Mucosa of gallbladder (tissue), 1 donor: ENCODE results near the gene SLCO4A1. TPM values are rescaled to one million over a fixed set of nuclear protein-coding genes. Genes with fewer than 3 reads are reported as not detected.

Source experiments
- DNase-seq: peaks from one replicate; pipeline ENCODE4 v3.0.0-alpha.2; 2020; ENCODE audit warnings: low spot score
- total RNA-seq: library from RNA; stranded (reverse); gene quantifications from one replicate; pipeline ENCODE4 v1.2.1, GENCODE V29; 2021
- donor health status: DM: no; HTN: no; CAD: no.

Gene SLCO4A1
- total RNA-seq, 1 donor from 2014 or later: 5.9 TPM

- DNase-seq: peak; percentile 96
These were observed 10.0 kb downstream of the SLCO4A1 start for GRCh38 chr20:62652041-62652893.

GRCh38 chr20:62652894-62653305, 10.6 kb downstream of the SLCO4A1 start:
- DNase-seq: no peak

- no peak for DNase-seq
These were observed 11.1 kb downstream of the SLCO4A1 start for GRCh38 chr20:62653373-62653772.

GRCh38 chr20:62653951-62654685, 11.8 kb downstream of the SLCO4A1 start:
- no peak for DNase-seq

- no peak for DNase-seq
These were observed 13.2 kb downstream of the SLCO4A1 start for GRCh38 chr20:62655282-62656196.

- no peak for DNase-seq
These were observed 14.1 kb downstream of the SLCO4A1 start for GRCh38 chr20:62656197-62656918.

- no peak for DNase-seq
These were observed 14.8 kb downstream of the SLCO4A1 start for GRCh38 chr20:62656919-62657588.

GRCh38 chr20:62657589-62657942, 15.3 kb downstream of the SLCO4A1 start:
- DNase-seq: no peak

- DNase-seq: no peak
These were observed 15.7 kb downstream of the SLCO4A1 start for GRCh38 chr20:62657956-62658355.

- no peak for DNase-seq
These were observed 16.4 kb downstream of the SLCO4A1 start for GRCh38 chr20:62658593-62659178.

- no peak for DNase-seq
These were observed 17.4 kb downstream of the SLCO4A1 start for GRCh38 chr20:62659488-62660239.

- no peak for DNase-seq
These were observed 17.9 kb downstream of the SLCO4A1 start for GRCh38 chr20:62660240-62660615.

- DNase-seq: no peak
These were observed 18.5 kb downstream of the SLCO4A1 start for GRCh38 chr20:62660768-62661167.

- DNase-seq: no peak
These were observed 19.3 kb downstream of the SLCO4A1 start for GRCh38 chr20:62661647-62662046.

- DNase-seq: no peak
These were observed 20.1 kb downstream of the SLCO4A1 start for GRCh38 chr20:62662422-62662821.

- no peak for DNase-seq
These were observed 21.1 kb downstream of the SLCO4A1 start for GRCh38 chr20:62663145-62664018.

GRCh38 chr20:62664019-62664971, 22.0 kb downstream of the SLCO4A1 start:
- no peak for DNase-seq
